ENCODE measurements around the gene LITAF.
A peak's percentile ranks its signal among the peaks of the same experiment; 100 is the strongest.
"Not testable (repeated sequence)": the region's sequence is repeated elsewhere in the genome, so short reads cannot be mapped to it uniquely, and the experiment has no call there.

LITAF gene

DNA sequence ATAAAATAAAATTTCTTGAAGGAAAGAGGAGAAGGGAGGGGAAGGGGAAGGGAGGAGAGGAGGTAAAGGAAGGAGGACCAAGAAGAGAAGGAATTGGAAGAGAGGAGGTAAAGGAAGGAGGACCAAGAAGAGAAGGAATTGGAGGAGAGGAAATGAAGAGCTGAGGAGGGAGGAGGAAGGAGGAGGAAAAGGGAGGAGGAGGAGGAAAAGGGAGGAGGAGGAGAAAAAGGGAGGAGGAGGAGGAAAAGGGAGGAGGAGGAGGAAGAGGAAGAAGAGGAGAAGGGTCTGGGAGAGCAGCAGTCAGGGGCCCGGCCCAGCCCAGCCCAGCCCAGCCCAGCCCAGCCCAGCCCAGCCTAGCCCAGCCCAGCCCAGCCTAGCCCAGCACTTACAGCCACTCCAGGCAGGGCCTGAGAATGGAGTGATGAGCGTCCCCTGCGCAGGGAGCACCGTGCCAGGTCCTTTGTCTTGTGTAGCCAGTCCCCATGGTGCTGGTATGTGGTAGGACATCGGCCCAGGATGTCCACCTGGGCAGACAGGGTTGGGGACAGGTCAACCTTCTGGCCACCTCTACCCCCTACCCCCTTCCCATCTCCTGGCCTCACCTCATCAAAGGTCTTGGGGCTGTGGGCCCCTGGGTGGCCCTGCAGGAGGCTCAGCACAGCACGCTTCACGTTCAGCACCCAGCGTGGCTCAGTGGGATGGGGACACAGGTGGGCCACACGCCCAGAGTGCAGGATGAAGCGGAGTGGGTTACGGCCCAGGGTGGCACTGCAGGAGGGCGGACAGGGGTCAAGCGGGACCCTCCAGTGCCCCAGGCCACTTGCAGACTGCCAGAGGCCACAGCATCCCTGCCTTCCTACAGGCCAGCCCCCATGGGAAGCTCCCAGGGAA, 70.9 kb downstream of the LITAF start:
- no peak for DNase-seq

DNA sequence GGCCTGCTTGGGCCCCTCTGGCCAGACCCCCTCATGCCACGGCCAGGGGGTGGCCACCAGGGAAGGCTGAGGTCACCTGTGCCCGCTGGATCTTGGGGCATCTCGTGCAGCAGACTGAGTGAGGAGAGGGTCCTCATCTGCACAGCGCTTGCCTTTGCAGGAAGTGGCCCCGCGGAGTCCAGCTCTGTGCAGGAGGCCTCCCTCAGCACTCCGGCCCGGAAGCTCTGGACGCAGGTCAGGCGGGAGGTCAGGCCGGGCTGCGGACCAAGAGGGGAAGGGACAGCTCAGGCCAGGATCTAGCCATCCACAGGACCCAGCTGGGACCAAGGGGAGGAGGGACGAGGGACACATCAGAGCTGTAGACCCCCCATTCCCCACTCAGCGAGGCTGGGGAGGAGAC, 72.4 kb downstream of the LITAF start:
- no peak for DNase-seq

DNA sequence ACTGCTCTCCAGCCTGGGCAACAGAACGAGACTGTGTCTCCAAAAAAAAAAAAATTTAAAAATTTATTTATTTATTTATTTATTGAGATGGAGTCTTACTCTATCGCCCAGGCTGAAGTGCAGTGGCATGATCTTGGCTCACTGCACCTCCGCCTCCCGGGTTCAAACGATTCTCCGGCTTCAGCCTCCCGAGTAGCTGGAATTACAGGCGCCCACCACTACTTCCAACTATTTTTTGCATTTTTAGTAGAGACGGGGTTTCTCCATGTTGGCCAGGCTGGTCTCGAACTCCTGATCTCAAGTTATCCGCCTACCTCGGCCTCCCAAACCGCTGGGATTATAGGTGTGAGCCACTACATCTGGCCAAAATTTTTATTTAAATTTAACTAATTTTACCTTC, 73.4 kb downstream of the LITAF start:
- not testable (repeated sequence) for DNase-seq

DNA sequence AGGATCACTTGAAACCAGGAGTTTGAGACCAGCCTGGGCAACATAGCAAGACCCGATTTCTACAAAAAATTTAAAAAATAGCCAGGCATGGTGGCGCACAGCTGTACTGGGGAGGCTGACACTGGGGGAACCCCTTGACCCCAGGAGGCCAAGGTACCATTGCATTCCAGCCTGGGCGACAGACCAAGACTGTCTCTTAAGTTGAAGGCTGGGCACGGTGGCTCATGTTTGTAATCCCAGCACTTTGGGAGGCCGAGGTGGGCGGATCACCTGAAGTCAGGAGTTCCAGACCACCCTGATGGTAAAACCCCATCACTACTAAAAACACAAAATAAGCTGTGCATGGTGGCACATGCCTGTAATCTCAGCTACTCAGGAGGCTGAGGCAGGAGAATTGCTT, 74.9 kb downstream of the LITAF start:
- no peak for DNase-seq

DNA sequence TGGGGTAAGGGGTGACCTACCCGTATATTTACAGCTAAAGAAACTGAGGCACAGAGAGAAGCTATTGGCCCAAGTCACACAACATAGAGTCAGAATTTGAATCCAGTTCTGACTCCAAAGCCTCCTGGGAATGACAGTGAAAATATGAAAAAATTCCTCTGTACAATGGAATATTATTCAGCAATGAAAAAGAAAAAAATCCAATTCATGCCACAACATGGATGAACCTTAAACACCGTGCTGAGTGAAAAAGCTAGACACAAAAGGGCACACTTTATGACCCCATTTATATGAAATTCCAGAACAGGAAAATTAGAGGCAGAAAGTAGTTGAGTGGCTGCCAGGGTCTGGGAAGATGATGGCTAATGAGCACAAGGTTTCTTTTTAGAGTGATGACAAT, 75.4 kb downstream of the LITAF start:
- no peak for DNase-seq

DNA sequence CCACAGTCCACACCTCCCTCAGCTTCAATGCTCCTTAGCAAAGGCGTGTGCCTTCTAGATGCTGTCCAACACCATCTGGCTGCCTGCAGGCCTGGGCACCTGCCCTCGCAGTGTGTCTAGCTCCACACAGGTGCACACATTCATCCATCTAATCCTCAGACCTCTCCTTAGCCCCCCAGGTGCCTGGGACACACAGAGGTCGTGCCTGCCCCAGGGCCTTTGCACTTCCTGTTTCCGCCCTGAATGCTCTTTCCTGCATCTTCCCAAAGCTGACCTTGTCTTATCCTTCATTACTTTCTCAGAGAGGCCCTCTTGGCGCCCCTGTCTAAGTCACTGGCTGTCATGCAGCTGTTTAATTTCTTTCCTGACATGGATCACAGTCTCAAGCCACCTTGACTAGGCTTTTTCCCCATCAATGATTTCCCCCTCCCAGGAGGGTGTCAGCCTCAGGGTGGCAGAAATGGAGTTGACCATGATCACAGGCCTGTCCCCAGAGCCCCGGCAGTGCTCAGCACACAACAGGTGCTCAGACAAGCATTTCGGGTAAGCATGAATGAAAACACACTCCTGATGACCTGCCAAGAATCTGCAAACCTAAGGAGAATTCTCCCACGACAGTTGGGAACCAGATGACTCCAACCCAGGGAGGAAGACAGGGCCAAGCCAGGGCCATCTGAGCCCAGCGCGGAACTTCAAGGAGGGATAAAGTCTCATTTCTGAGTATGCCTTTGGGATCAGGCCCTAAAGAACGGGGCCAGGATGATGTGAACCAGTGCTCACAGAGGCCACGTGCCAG, 76.3 kb downstream of the LITAF start:
- DNase-seq, result no peak

DNA sequence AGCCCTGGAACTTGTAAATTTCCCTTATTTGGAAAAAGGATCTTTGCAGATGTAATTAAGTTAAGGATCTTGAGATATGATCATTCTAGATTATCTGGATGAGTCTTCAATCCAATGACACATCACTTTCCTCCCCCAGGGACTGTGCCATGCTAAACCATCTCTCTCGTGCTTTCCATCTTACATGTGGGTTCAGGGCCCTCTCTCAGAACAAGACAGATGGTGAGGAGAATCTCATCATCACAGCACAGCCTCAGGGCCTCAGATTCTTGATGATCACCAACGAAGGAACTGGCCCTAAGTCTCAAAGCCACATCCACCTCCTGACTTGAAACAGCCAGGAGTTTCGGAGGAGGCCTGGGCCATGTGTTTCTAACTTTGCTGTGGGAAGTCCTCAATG, 78.7 kb downstream of the LITAF start:
- no peak for DNase-seq

DNA sequence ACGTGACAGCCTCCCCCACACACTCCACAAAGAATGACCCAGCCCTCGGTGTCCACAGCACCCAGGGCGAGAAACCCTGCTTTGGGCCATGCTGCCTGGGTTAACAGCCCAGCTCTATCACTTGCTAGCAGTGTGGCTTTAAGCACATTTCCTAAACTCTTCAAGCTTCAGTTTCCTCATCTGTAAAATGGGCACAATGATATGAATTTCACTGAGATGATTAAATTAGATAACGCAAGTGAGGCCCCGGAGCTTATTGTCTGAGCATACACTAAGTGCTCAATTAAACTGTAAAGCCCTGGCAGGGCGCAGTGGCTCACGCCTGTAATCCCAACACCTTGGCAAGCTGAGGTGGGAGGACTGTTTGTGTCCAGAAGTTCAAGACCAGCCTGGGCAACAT, 79.4 kb downstream of the LITAF start:
- DNase-seq, result no peak

DNA sequence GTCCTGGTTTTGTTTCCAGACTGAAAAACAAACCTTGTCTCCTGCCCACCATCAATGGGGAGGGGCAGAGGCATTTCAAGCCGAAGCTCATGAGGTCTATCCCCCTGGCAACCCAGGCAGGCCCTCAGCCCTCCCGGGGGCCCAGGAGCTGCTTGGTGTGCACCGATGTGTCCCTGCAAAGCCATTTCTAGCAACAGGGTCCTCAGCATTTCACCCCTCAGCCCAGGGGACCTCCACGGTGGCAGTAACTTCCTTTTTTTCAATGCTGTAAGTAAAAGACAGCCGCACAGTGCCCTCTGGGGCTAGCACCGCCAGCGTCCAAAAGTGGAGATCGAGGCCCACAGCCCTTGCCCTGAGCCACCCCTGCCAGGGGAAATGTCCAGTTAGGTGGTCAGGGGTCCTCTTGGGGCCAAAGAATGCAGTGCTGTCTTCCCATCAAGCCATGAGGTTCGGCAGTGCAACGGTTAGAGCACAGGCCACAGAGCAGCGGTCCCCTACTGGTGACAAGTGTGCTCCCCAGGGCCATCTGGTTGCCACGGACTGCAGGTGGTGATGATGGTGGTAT, 79.9 kb downstream of the LITAF start:
- no peak for DNase-seq

DNA sequence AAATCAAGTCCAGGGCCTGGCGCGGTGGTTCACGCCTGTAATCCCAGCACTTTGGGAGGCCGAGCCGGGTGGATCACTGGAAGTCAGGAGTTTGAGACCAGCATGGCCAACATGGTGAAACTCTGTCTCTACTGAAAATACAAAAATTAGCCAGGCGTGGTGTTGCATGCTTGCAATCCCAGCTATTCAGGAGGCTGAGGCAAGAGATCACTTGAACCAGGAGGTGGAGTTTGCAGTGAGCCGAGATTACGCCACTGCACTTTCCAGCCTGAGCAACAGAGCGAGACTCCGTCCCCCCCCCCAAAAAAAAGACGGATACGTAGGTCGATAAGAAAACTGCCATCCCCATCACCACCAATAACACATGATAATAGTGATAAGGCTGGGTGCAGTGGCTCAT, 82.5 kb downstream of the LITAF start:
- not testable (repeated sequence) for DNase-seq

DNA sequence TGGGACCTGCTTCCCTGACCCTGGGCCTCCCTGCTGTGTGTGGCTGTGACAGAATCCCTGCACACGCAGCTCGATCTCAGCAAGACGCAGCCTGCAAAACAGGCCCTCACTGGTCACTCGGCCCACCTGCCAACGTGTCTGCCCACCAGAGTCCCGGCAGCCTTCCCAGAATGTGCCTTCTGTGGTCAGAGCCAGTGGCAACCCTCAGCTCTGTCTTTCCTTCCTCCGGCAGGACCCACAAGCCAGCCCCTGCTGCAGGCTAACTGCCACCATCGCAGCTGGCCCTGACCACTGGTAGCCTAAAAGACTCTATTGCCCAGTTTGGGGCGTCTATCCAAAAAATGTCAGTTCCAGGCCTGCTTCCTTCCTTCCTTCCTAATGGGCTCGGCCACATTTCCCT, 83.2 kb downstream of the LITAF start:
- DNase-seq, result no peak

DNA sequence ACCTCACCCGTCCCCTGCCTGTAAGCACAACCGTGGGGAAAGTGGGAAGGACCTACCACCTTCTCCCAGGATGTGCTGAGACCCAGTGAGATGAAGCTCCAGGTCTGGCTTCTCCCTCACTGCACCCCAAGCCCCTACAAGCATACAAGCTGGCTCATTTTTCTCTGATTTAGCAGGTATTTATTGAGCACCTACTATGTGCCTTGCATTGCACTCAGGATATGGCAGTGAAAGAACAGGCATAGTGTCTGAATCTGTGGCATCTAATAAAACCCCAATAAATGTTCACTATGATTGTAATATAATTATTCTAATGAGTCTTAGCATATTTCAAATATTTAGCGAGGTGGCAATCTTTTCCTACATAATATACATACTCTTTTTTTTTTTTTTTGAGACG, 84.5 kb downstream of the LITAF start:
- no peak for DNase-seq

DNA sequence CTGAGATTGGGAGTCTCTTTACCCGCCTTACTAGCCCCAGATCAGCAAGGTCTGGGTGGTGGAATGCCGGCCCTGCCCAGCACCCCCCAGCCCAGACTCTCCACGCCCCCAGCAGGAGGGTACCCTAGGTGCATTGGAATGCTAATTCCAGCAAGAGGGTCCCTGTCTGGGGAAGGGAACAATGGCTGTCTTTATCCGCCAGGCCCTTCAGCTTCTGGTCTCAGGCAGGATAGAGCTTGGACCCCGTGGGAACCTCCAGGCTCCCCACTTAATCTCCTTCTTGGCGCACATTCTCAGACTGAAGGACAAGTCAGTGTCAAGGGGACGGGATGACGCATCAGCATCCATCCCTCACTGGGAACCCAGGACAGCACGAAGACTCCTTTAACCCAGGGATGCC, 85.1 kb downstream of the LITAF start:
- DNase-seq, result peak; percentile 91

DNA sequence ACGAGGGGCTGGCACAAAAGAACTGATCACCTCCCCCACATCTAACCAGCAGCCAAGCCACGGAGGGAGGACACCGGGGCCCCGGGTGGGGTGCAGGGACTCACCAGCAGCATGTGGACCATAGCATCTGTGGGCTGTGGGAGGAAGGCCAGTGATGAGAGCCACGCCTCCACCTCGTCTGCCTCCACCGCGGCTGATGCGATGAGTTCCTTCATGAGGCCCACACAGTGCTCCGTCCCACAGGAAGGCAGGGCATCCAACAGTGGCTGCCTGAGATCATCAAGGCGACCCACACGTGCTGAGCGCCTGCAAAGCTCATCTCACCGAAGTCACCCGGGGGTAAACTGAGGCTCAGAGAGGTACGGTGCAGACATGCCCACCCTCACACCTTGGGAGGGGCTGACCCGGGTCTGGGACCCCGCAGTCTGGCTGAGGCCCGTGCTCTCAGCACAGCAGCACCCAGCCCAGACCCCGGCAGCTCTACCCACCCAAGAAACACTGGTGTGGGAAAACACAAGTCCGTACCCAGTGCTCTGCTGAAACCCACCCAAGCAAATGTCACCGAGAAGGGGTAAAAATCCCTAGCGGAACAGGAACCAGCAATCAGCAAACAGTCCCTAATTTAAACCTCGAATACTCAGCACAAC, 85.9 kb downstream of the LITAF start:
- DNase-seq, result no peak

DNA sequence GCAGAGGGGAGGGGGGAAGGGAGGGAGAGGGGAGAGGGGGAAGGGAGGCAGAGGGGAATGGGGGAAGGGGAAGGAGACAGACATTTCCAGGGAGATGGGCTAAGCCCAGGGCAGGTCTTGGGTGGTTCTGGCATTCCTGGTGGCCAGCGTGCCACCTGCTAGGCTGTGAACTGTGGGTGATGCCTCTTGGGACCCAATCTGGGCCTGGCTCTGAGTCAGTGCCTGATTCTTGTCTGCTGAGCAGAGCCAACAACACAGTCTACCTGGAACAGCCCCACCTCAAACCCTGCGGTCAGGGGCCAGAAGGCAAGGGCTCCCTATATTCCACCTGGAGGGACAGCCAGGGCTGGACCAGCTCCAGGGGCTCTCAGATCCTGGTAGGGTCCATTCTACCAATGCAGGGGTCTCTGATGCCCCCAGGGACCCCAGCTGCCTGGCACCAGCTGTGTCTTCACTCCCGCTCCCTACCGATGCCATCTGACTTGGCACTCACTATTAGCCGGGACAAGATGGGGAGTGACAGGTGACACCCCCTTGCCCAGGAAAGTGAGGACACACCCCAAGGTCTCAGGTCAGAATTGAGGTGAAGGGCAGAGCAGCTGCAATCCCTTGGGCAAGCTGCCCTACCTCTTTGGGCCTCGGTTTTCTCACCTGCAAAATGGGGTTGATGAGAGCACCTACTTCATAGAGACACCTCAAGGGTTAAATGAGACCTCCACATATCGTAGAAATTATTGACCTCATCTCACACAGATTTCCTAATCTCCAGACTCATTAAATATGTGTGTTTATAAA, 87.2 kb downstream of the LITAF start:
- peak; percentile 64 for DNase-seq

DNA sequence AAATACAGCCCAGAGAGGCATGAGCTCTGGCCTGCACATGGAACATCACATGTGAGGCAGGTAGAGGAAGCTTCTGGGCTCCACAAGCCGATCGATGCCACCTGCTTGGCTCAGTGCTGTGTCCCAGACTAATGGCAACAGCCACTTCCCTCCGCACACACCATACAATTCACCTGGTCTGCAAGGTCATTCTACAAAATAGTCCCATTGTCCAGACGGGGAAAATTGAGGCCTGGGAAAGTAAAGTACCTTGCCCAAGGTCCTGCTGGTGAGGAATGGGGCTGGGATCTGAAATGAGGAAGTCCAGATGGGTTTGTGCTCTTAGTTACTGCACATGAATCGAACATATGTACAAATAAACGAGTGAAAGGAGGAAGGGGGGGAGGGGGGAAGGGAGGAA, 88.0 kb downstream of the LITAF start:
- no peak for DNase-seq

DNA sequence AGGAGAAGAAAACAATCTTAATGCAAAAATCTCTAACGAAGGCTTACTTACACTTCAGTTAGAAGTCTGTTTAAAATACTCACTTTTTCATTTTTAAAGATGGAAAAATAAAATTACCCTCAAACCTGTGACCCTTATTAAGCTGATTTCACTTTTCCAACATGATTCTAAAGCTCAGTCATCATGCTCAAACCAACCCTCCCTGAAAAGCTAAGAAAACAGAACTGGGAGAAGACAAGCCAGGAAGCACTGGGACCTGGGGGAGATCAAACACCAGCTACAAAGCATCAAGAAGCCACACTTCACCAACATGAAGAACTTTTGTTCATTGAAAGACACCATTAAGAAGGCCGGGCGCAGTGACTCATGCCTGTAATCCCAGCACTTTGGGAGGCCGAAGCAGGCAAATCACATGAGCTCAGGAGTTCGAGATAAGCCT, 88.8 kb downstream of the LITAF start:
- peak; percentile 91 for DNase-seq
